HEK293 (cell line): ENCODE measurements around the gene CHST5.
A peak's percentile ranks its signal among the peaks of the same experiment; 100 is the strongest.

Experiments
- CTCF ChIA-PET: fragments of 350-600 bp; formaldehyde crosslinking; extraction: SDS; loops from one replicate; lab custom pipeline; 2021; ENCODE audit warnings: antibody characterized with exemption; lab: Yijun Ruan, JAX
- POLR2A ChIA-PET: fragments of 300-600 bp; formaldehyde crosslinking; extraction: SDS; loops from one replicate; lab custom pipeline; 2020; ENCODE audit warnings: antibody characterized with exemption, inconsistent platforms; lab: Yijun Ruan, JAX
- H3K27ac ChIP-seq: fragments of 200-500 bp; sonication (Bioruptor generic); 2 replicates; pipeline ENCODE4 v1.5.1; 2014; ENCODE audit warnings: low read depth, low read length, control low read depth, inconsistent platforms; ENCODE audit errors: extremely low read depth
- H3K36me3 ChIP-seq, 2 experiments: fragments of 200-500 bp in 1 of 2; sonication (Bioruptor generic) in 1 of 2; 1 replicate in 1 of 2; 2 replicates in 1 of 2; pipeline ENCODE4 v1.5.1; 2014 to 2017; ENCODE audit warnings: inconsistent platforms in 2 of 2, low read length in 2 of 2; ENCODE audit not compliant: control insufficient read depth in 2 of 2, insufficient read depth in 1 of 2
- H3K4me1 ChIP-seq: fragments of 200-500 bp; sonication (Bioruptor generic); 2 replicates; pipeline ENCODE4 v1.5.1; 2014; ENCODE audit warnings: mild to moderate bottlenecking, low read length, inconsistent platforms; ENCODE audit not compliant: control insufficient read depth, insufficient read depth
- H3K4me3 ChIP-seq: 2 replicates; pipeline ENCODE4 v1.5.1; 2011; ENCODE audit warnings: low read depth, mild to moderate bottlenecking, control low read depth, low read length, moderate library complexity
- H3K9me3 ChIP-seq: fragments of 200-500 bp; sonication (Bioruptor generic); 2 replicates; pipeline ENCODE4 v1.5.1; 2014; ENCODE audit warnings: low read depth, low read length, inconsistent platforms; ENCODE audit not compliant: control insufficient read depth, insufficient read depth
- CTCF ChIP-seq: fragments of 450-650 bp; formaldehyde crosslinking; IDR thresholded peaks from 2 replicates; pipeline ENCODE4 v1.5.1; 2016; ENCODE audit warnings: missing biosample characterization, missing genetic modification characterization
- GFI1B ChIP-seq: fragments of 450-650 bp; formaldehyde crosslinking; IDR thresholded peaks from 2 replicates; pipeline ENCODE4 v1.5.1; 2016; ENCODE audit warnings: missing biosample characterization, missing genetic modification characterization
- HOXA7 ChIP-seq: sonication (generic); formaldehyde crosslinking; IDR thresholded peaks from 2 replicates; pipeline ENCODE4 v1.8.1; 2022; ENCODE audit warnings: missing genetic modification reagents, borderline replicate concordance
- HOXD13 ChIP-seq: sonication (generic); formaldehyde crosslinking; IDR thresholded peaks from 2 replicates; pipeline ENCODE4 v1.8.0; 2022; ENCODE audit warnings: missing genetic modification reagents, borderline replicate concordance
- KLF10 ChIP-seq: fragments of 450-650 bp; IDR thresholded peaks from 2 replicates; pipeline ENCODE4 v1.5.1; 2018; ENCODE audit warnings: missing biosample characterization, mild to moderate bottlenecking, missing genetic modification characterization
- MYNN ChIP-seq: fragments of 450-650 bp; formaldehyde crosslinking; IDR thresholded peaks from 2 replicates; pipeline ENCODE4 v1.5.1; 2016; ENCODE audit warnings: missing biosample characterization, missing genetic modification characterization, borderline replicate concordance
- OVOL3 ChIP-seq: fragments of 450-650 bp; formaldehyde crosslinking; IDR thresholded peaks from 2 replicates; pipeline ENCODE4 v1.5.1; 2016; ENCODE audit warnings: missing biosample characterization, missing genetic modification characterization
- PRDM1 ChIP-seq: fragments of 450-650 bp; formaldehyde crosslinking; IDR thresholded peaks from 2 replicates; pipeline ENCODE4; 2016; ENCODE audit warnings: missing biosample characterization, missing genetic modification characterization
- TRIM28 ChIP-seq: IDR thresholded peaks from 2 replicates; pipeline ENCODE4 v1.6.1; 2011; ENCODE audit warnings: low read length, control low read depth, borderline replicate concordance
- ZNF121 ChIP-seq: fragments of 450-650 bp; formaldehyde crosslinking; IDR thresholded peaks from 2 replicates; pipeline ENCODE4 v1.5.1; 2016; ENCODE audit warnings: missing biosample characterization, missing genetic modification characterization
- ZNF202 ChIP-seq: fragments of 450-650 bp; formaldehyde crosslinking; IDR thresholded peaks from 2 replicates; pipeline ENCODE4 v1.5.1; 2016; ENCODE audit warnings: missing biosample characterization, missing genetic modification characterization, borderline replicate concordance
- ZNF280C ChIP-seq: fragments of 450-650 bp; formaldehyde crosslinking; IDR thresholded peaks from 2 replicates; pipeline ENCODE4 v1.5.1; 2016; ENCODE audit warnings: missing biosample characterization, missing genetic modification characterization
- ZNF311 ChIP-seq: fragments of 450-650 bp; formaldehyde crosslinking; IDR thresholded peaks from 2 replicates; pipeline ENCODE4 v1.5.1; 2017; ENCODE audit warnings: missing biosample characterization, missing genetic modification characterization, borderline replicate concordance
- ZNF341 ChIP-seq: fragments of 450-650 bp; formaldehyde crosslinking; IDR thresholded peaks from 2 replicates; pipeline ENCODE4; 2016; ENCODE audit warnings: low read depth, missing biosample characterization, missing genetic modification characterization
- ZNF391 ChIP-seq: fragments of 450-650 bp; formaldehyde crosslinking; IDR thresholded peaks from 2 replicates; pipeline ENCODE4 v1.5.1; 2016; ENCODE audit warnings: low read depth, missing biosample characterization, missing genetic modification characterization, borderline replicate concordance
- ZNF530 ChIP-seq: fragments of 450-650 bp; formaldehyde crosslinking; IDR thresholded peaks from 2 replicates; pipeline ENCODE4 v1.5.1; 2016; ENCODE audit warnings: low read depth, missing biosample characterization, missing genetic modification characterization
- ZNF561 ChIP-seq: fragments of 450-650 bp; IDR thresholded peaks from 2 replicates; pipeline ENCODE4 v1.5.1; 2018; ENCODE audit warnings: missing biosample characterization, missing genetic modification characterization, borderline replicate concordance
- ZNF692 ChIP-seq: fragments of 450-650 bp; formaldehyde crosslinking; IDR thresholded peaks from 2 replicates; pipeline ENCODE4 v1.5.1; 2016; ENCODE audit warnings: missing biosample characterization, missing genetic modification characterization
- ZNF747 ChIP-seq: fragments of 450-650 bp; formaldehyde crosslinking; IDR thresholded peaks from 2 replicates; pipeline ENCODE4 v1.5.1; 2016; ENCODE audit warnings: missing biosample characterization, missing genetic modification characterization
- ZNF792 ChIP-seq: fragments of 450-650 bp; formaldehyde crosslinking; IDR thresholded peaks from 2 replicates; pipeline ENCODE4 v1.5.1; 2016; ENCODE audit warnings: missing biosample characterization, missing genetic modification characterization
- ZSCAN30 ChIP-seq: fragments of 450-650 bp; IDR thresholded peaks from 2 replicates; pipeline ENCODE4 v1.5.1; 2018; ENCODE audit warnings: missing biosample characterization, mild to moderate bottlenecking, missing genetic modification characterization, moderate library complexity
- TF ChIP-seq, protein P1 (sequence below): fragments of 450-650 bp; formaldehyde crosslinking; IDR thresholded peaks from 2 replicates; pipeline ENCODE4 v1.5.1; 2016; ENCODE audit warnings: missing biosample characterization, missing genetic modification characterization

Gene CHST5

DNA sequence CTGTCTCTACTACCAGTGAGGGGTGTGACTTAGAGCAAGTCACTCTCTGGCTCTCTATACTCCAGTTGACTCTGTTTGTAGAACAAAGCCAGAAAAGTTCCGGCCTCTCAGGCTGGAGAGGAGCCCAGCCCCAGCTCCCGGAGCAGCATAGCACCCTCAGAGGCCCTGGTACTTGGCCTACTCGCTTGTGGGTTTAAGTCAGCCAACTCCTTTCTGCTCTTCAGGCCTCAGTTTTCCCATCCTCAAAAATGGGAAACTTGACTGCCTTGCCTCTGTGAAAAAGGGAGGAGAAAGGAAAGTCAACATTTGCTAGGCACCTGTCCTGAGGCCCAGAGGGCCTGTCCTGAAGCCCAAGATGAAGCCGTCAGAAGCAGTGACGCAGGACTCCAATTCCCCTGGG, 41.7 kb downstream of the CHST5 start:
- H3K9me3 ChIP-seq, result no peaks in the 10 kb centered on the region
- H3K4me1 ChIP-seq, result peaks cover 20% of the 10 kb centered on the region
- ChIA-PET CTCF (interaction anchor here (1.1 kb wide), 1 partner anchor 29 kb away, joined by 5 read pairs; no protein-coding TSS in a partner anchor), POLR2A (no interaction called here)
- no peak overlapping the region for H3K27ac ChIP-seq
- TF ChIP-seq PRDM1, result no peak
- no peak for TF ChIP-seq HOXD13
- no peak for TF ChIP-seq ZNF530
- TF ChIP-seq, protein P1, sequence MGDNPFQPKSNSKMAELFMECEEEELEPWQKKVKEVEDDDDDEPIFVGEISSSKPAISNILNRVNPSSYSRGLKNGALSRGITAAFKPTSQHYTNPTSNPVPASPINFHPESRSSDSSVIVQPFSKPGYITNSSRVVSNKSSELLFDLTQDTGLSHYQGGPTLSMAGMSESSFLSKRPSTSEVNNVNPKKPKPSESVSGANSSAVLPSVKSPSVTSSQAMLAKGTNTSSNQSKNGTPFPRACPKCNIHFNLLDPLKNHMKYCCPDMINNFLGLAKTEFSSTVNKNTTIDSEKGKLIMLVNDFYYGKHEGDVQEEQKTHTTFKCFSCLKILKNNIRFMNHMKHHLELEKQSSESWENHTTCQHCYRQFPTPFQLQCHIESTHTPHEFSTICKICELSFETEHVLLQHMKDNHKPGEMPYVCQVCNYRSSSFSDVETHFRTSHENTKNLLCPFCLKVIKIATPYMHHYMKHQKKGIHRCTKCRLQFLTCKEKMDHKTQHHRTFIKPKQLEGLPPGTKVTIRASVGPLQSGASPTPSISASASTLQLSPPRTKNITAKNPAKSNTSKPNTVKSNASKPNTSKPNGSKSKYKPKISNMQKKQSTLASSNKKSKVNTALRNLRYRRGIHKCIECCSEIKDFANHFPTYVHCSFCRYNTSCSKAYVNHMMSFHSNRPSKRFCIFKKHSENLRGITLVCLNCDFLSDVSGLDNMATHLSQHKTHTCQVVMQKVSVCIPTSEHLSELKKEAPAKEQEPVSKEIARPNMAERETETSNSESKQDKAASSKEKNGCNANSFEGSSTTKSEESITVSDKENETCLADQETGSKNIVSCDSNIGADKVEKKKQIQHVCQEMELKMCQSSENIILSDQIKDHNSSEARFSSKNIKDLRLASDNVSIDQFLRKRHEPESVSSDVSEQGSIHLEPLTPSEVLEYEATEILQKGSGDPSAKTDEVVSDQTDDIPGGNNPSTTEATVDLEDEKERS (tag by site-specific recombination), result no peak
- TF ChIP-seq ZNF747 (tag by site-specific recombination), result no peak
- TF ChIP-seq ZNF121 (tag by site-specific recombination), result no peak
- no peak for TF ChIP-seq OVOL3 (tag by site-specific recombination)
- no peak for TF ChIP-seq ZNF341
- TF ChIP-seq CTCF (tag by site-specific recombination), result no peak
- TF ChIP-seq MYNN (tag by site-specific recombination), result no peak
- no peak for TF ChIP-seq ZNF391 (tag by site-specific recombination)
- TF ChIP-seq ZNF792 (tag by site-specific recombination), result no peak
- no peak for TF ChIP-seq ZNF202 (tag by site-specific recombination)
- no peak for TF ChIP-seq HOXA7 (CRISPR knock-in tag)
- no peak for TF ChIP-seq KLF10 (tag by site-specific recombination)
- no peak for TF ChIP-seq TRIM28
- no peak for TF ChIP-seq ZSCAN30 (tag by site-specific recombination)
- no peak for TF ChIP-seq ZNF311 (tag by site-specific recombination)
- no peaks in the 10 kb centered on the region for H3K36me3 ChIP-seq
- no peak overlapping the region for H3K4me3 ChIP-seq

DNA sequence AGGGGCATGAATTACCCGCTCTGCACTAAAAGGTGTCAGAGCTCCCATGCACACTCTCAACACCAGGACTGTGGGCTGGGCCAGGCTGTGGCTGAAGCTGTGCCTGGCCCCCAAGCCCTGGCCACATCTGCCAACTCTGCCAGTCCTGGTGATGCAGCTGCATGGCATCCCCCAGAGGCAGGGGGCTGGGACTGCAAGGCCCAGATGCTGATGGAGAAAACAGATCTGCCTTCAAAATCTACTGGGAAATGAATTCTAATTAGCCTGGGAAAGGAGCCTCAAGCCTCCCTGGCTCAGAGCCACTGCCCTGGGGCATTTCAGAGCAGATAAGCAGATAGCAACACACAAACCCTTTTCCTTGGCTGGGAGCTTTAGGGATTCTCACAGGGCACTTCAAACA, 44.0 kb downstream of the CHST5 start:
- POLR2A ChIA-PET, result interaction anchor here (1.0 to 1.2 kb wide), 3 partner anchors 9 to 25 kb away, joined by 3 to 6 read pairs (median 3); no protein-coding TSS in a partner anchor
- Histone ChIP-seq H3K9me3 (no peaks in the 10 kb centered on the region), H3K4me1 (peaks cover 7% of the 10 kb centered on the region), H3K27ac (no peak overlapping the region; the same call in 1 of the 2 replicates), H3K4me3 (no peak overlapping the region), H3K36me3 (no peaks in the 10 kb centered on the region)
- CTCF ChIA-PET, result interaction anchor here (0.6 to 2.2 kb wide), 6 partner anchors 20 to 272 kb away, joined by 3 to 30 read pairs (median 5); partner anchors contain the start of gene TMEM170A
- 0 out of 2 replicates have a peak, but pooled peaks have one; percentile 25 for TF ChIP-seq ZNF692 (tag by site-specific recombination)
- no peak for TF ChIP-seq ZNF280C (tag by site-specific recombination)
- no peak for TF ChIP-seq GFI1B
- TF ChIP-seq ZNF561 (tag by site-specific recombination), result 0 out of 2 replicates have a peak, but pooled peaks have one; percentile 64
